Activated B cell treated with CpG ODN at 0.5 μM for 24 hours (primary cell): ENCODE measurements around the gene PLEKHJ1. TPM values are rescaled to one million over a fixed set of nuclear protein-coding genes. Genes with fewer than 3 reads are reported as not detected.

Experiments
- ATAC-seq: fragments of 200-7000 bp; cut with Tn5 transposase; one replicate; pipeline ENCODE4 v1.10.0; 2021; ENCODE audit warnings: low read depth, mild to moderate bottlenecking, moderate library complexity
- CTCF ChIA-PET: fragments of 350-600 bp; sonication (Branson Sonifier 250); formaldehyde crosslinking; loops from one replicate; lab custom pipeline; 2021; ENCODE audit warnings: antibody characterized with exemption; lab: Charles Lee
- POLR2A ChIA-PET: fragments of 350-600 bp; sonication (Branson Sonifier 250); formaldehyde crosslinking; loops from one replicate; lab custom pipeline; 2021; ENCODE audit warnings: antibody characterized with exemption; lab: Charles Lee
- DNase-seq: peaks from one replicate; pipeline ENCODE4 v3.0.0; 2022
- H3K27ac Mint-ChIP-seq: one replicate; pipeline ENCODE4 v1.8.0; 2020; ENCODE audit warnings: mixed read lengths
- H3K27me3 Mint-ChIP-seq: one replicate; pipeline ENCODE4 v1.8.0; 2021; ENCODE audit warnings: mixed read lengths
- H3K36me3 Mint-ChIP-seq: one replicate; pipeline ENCODE4 v1.8.0; 2021; ENCODE audit warnings: low read depth, mixed read lengths
- H3K4me1 Mint-ChIP-seq: one replicate; pipeline ENCODE4 v1.8.0; 2021; ENCODE audit warnings: mixed read lengths
- H3K4me3 Mint-ChIP-seq: one replicate; pipeline ENCODE4 v1.8.0; 2020; ENCODE audit warnings: mild to moderate bottlenecking, mixed read lengths
- H3K9me3 Mint-ChIP-seq: one replicate; pipeline ENCODE4 v1.8.0; 2020; ENCODE audit warnings: mixed read lengths
- CTCF ChIP-seq: fragments of 200-600 bp; IDR thresholded peaks from one replicate; pipeline ENCODE4 v1.8.0; 2022; ENCODE audit warnings: antibody characterized with exemption, mild to moderate bottlenecking
- intact Hi-C: fragments of 100-400 bp; cut with micrococcal nuclease; formaldehyde crosslinking; loops from one replicate; pipeline ENCODE4 v1.15.1; 2024
- total RNA-seq: library from RNA; stranded (reverse); gene quantifications from 2 replicates; pipeline ENCODE4 v1.2.3, GENCODE V29; 2022

Gene PLEKHJ1
- total RNA-seq, 1 donor from 2014 or later, result 74.9 TPM

- H3K9me3 Mint-ChIP-seq, result no peaks in the 10 kb centered on the region
- peaks cover 2% of the 10 kb centered on the region for H3K27me3 Mint-ChIP-seq
- intact Hi-C loops, result no loop called here
- no peaks in the 10 kb centered on the region for H3K36me3 Mint-ChIP-seq
- ChIA-PET CTCF (interaction anchor here (0.9 to 1.8 kb wide), 4 partner anchors 18 to 138 kb away, joined by 3 to 7 read pairs (median 4); no protein-coding TSS in a partner anchor), POLR2A (interaction anchor here (0.5 to 8.8 kb wide), 7 partner anchors 9 to 222 kb away, joined by 3 to 96 read pairs (median 4); partner anchors contain the start of gene GADD45B)
- no peak for TF ChIP-seq CTCF
- no peak for DNase-seq
- ATAC-seq, result no peak
- peak overlapping the region; percentile 69 for H3K4me3 Mint-ChIP-seq
- peaks cover 55% of the 10 kb centered on the region for H3K4me1 Mint-ChIP-seq
- H3K27ac Mint-ChIP-seq, result no peak overlapping the region
Observed at GRCh38 chr19:2254064-2254872, 18.1 kb upstream of the PLEKHJ1 start.

GRCh38 chr19:2253106-2254063 is 17.3 kb upstream of the PLEKHJ1 start:
- Mint-ChIP-seq H3K9me3 (no peaks in the 10 kb centered on the region), H3K4me1 (peaks cover 49% of the 10 kb centered on the region), H3K4me3 (peak overlapping the region; percentile 70), H3K27me3 (peaks cover 2% of the 10 kb centered on the region), H3K27ac (no peak overlapping the region), H3K36me3 (peaks cover 6% of the 10 kb centered on the region)
- ChIA-PET CTCF (interaction anchor here (0.7 to 4.2 kb wide), 8 partner anchors 12 to 138 kb away, joined by 3 to 17 read pairs (median 4); no protein-coding TSS in a partner anchor), POLR2A (interaction anchor here (0.5 to 8.8 kb wide), 9 partner anchors 11 to 356 kb away, joined by 3 to 96 read pairs (median 5); no protein-coding TSS in a partner anchor)
- DNase-seq (peak; percentile 59), ATAC-seq (peak; percentile 29)
- intact Hi-C loops, result loop anchor here (1.0 kb wide), 2 partner anchors 17 to 20 kb away; partner anchors contain the start of genes PLEKHJ1 and SF3A2
- no peak for TF ChIP-seq CTCF

- H3K4me1 Mint-ChIP-seq, result peaks cover 42% of the 10 kb centered on the region
- intact Hi-C loops, result loop anchor here (1.0 kb wide), 2 partner anchors 16 to 21 kb away; partner anchors contain the start of genes PLEKHJ1 and SF3A2
- H3K9me3 Mint-ChIP-seq, result no peaks in the 10 kb centered on the region
- peaks cover 6% of the 10 kb centered on the region for H3K36me3 Mint-ChIP-seq
- ChIA-PET POLR2A (interaction anchor here (0.5 to 8.8 kb wide), 8 partner anchors 11 to 355 kb away, joined by 3 to 96 read pairs (median 6); no protein-coding TSS in a partner anchor), CTCF (interaction anchor here (0.7 to 4.2 kb wide), 4 partner anchors 12 to 20 kb away, joined by 3 to 17 read pairs (median 4); no protein-coding TSS in a partner anchor)
- DNase-seq (no peak), ATAC-seq (no peak)
- TF ChIP-seq CTCF, result no peak
- peaks cover 2% of the 10 kb centered on the region for H3K27me3 Mint-ChIP-seq
- H3K27ac Mint-ChIP-seq, result no peak overlapping the region
- peak overlapping the region; percentile 70 for H3K4me3 Mint-ChIP-seq
Observed at GRCh38 chr19:2252797-2253105, 16.6 kb upstream of the PLEKHJ1 start.

- Mint-ChIP-seq H3K27me3 (peaks cover 2% of the 10 kb centered on the region), H3K4me3 (peak overlapping the region; percentile 70), H3K9me3 (no peaks in the 10 kb centered on the region), H3K27ac (no peak overlapping the region), H3K4me1 (peaks cover 37% of the 10 kb centered on the region), H3K36me3 (peaks cover 11% of the 10 kb centered on the region)
- intact Hi-C loops, result no loop called here
- CTCF ChIA-PET, result interaction anchor here (4.2 kb wide), 1 partner anchor 21 kb away, joined by 17 read pairs; no protein-coding TSS in a partner anchor
- ATAC-seq (no peak), DNase-seq (no peak)
- POLR2A ChIA-PET, result interaction anchor here (0.6 to 8.8 kb wide), 8 partner anchors 9 to 142 kb away, joined by 3 to 96 read pairs (median 4); no protein-coding TSS in a partner anchor
- no peak for TF ChIP-seq CTCF
Observed at GRCh38 chr19:2252055-2252796, 16.1 kb upstream of the PLEKHJ1 start.
